H1 (cell line): ENCODE measurements around the gene TBC1D24. TPM values are rescaled to one million over a fixed set of nuclear protein-coding genes. Genes with fewer than 3 reads are reported as not detected.

Experiments
- CTCF ChIA-PET: fragments of 300-600 bp; sonication (Branson Sonifier 250); formaldehyde crosslinking; loops from one replicate; lab custom pipeline; 2021; ENCODE audit not compliant: partially characterized antibody; lab: Charles Lee
- POLR2A ChIA-PET: fragments of 300-600 bp; sonication (Branson Sonifier 250); formaldehyde crosslinking; loops from one replicate; lab custom pipeline; 2021; ENCODE audit warnings: inconsistent platforms; ENCODE audit not compliant: partially characterized antibody; lab: Charles Lee
- DNase-seq, 2 experiments: peaks; one replicate each; pipeline versions ENCODE4 v3.0.0 to v3.0.0-alpha.2; 2010 to 2022; ENCODE audit warnings: low spot score in 2 of 2, low read depth in 1 of 2, mixed read lengths in 1 of 2
- FAIRE-seq: peaks from 2 replicates; lab custom pipeline; 2011; peaks lifted over from hg19 to GRCh38; lab: Jason Lieb, UNC
- H2AFZ ChIP-seq: 2 replicates; pipeline ENCODE4 v1.8.1; 2012; ENCODE audit warnings: low read length, inconsistent platforms
- H2AK5ac ChIP-seq: 2 replicates; pipeline ENCODE4 v1.6.1; 2013; ENCODE audit warnings: low read depth, low read length
- H2BK120ac ChIP-seq: replicated peaks from 2 replicates; pipeline ENCODE3; 2013; ENCODE audit warnings: low read depth, low read length, inconsistent platforms
- H2BK12ac ChIP-seq: 2 replicates; pipeline ENCODE4 v1.6.1; 2013; ENCODE audit warnings: low read depth, low read length
- H2BK15ac ChIP-seq: 2 replicates; pipeline ENCODE4 v1.6.1; 2013; ENCODE audit warnings: low read length
- H2BK20ac ChIP-seq: 2 replicates; pipeline ENCODE4 v1.6.1; 2013; ENCODE audit warnings: low read length
- H2BK5ac ChIP-seq: 2 replicates; pipeline ENCODE4 v1.6.1; 2013; ENCODE audit warnings: low read depth, low read length
- H3K14ac ChIP-seq: 2 replicates; pipeline ENCODE4 v1.6.1; 2013; ENCODE audit warnings: inconsistent platforms; ENCODE audit not compliant: insufficient read length
- H3K18ac ChIP-seq: 2 replicates; pipeline ENCODE4 v1.6.1; 2013; ENCODE audit warnings: low read length; ENCODE audit errors: extremely low read depth
- H3K23ac ChIP-seq: 2 replicates; pipeline ENCODE4 v1.6.1; 2013; ENCODE audit warnings: inconsistent platforms; ENCODE audit not compliant: insufficient read length
- H3K23me2 ChIP-seq: 2 replicates; pipeline ENCODE4 v1.6.1; 2013; ENCODE audit warnings: low read depth, low read length
- H3K27ac ChIP-seq: 2 replicates; pipeline ENCODE4 v1.6.1; 2011; ENCODE audit warnings: low read depth, low read length, inconsistent platforms
- H3K27me3 ChIP-seq, 4 experiments: replicated peaks in 1 of 4; 1 replicate in 1 of 4; 2 replicates in 3 of 4; pipeline versions ENCODE4 v1.6.1 to v1.8.1; 2011 to 2013; ENCODE audit warnings: low read length in 3 of 4, mild to moderate bottlenecking in 3 of 4, inconsistent platforms in 2 of 4, mixed read lengths in 2 of 4, moderate library complexity in 1 of 4; ENCODE audit not compliant: control insufficient read depth in 3 of 4, insufficient read depth in 3 of 4; ENCODE audit errors: extremely low read depth in 1 of 4
- H3K36me3 ChIP-seq, 4 experiments: 2 replicates each; pipeline versions ENCODE4 v1.6.1 to v1.8.1; 2011 to 2013; ENCODE audit warnings: mild to moderate bottlenecking in 4 of 4, low read length in 3 of 4, moderate library complexity in 2 of 4, control low read depth in 1 of 4, inconsistent platforms in 1 of 4; ENCODE audit not compliant: insufficient read depth in 4 of 4, control insufficient read depth in 2 of 4
- H3K4ac ChIP-seq: replicated peaks from 2 replicates; pipeline ENCODE3; 2013; ENCODE audit warnings: low read length, low read depth, mixed read lengths, inconsistent platforms; ENCODE audit not compliant: insufficient read length
- H3K4me1 ChIP-seq, 4 experiments: replicated peaks in 1 of 4; 1 replicate in 1 of 4; 2 replicates in 3 of 4; pipeline versions ENCODE4 v1.6.1 to v1.8.1; 2011 to 2013; ENCODE audit warnings: low read length in 3 of 4, inconsistent platforms in 2 of 4, mixed read lengths in 1 of 4; ENCODE audit not compliant: insufficient read depth in 4 of 4, control insufficient read depth in 3 of 4
- H3K4me2 ChIP-seq, 2 experiments: 2 replicates each; pipeline versions ENCODE4 v1.6.1 to v1.8.1; 2011 to 2013; ENCODE audit warnings: low read depth in 2 of 2, low read length in 2 of 2, control low read depth in 1 of 2, inconsistent platforms in 1 of 2, mild to moderate bottlenecking in 1 of 2; ENCODE audit not compliant: insufficient read depth in 1 of 2
- H3K4me3 ChIP-seq, 4 experiments: fragments of 200-600, 300-600 bp in 1 of 4; sonication (generic), shearing (Covaris generic), sonication (Bioruptor Twin) in 1 of 4; 2 replicates each; pipeline versions ENCODE4 v1.5.1 to v1.8.1; 2011 to 2016; ENCODE audit warnings: low read length in 4 of 4, low read depth in 3 of 4, control low read depth in 2 of 4, inconsistent platforms in 2 of 4, mild to moderate bottlenecking in 2 of 4, mixed read lengths in 1 of 4, moderate library complexity in 1 of 4; ENCODE audit not compliant: insufficient read depth in 2 of 4; ENCODE audit errors: extremely low read depth in 1 of 4
- H3K56ac ChIP-seq: replicated peaks from 2 replicates; pipeline ENCODE3; 2013; ENCODE audit warnings: low read depth, mild to moderate bottlenecking, mixed read lengths, low read length, inconsistent platforms; ENCODE audit not compliant: insufficient read length
- H3K79me1 ChIP-seq: 2 replicates; pipeline ENCODE4 v1.6.1; 2013; ENCODE audit warnings: low read depth, low read length, control low read depth
- H3K79me2 ChIP-seq, 2 experiments: 2 replicates each; pipeline versions ENCODE4 v1.6.1 to v1.8.1; 2012 to 2013; ENCODE audit warnings: low read length in 2 of 2, mild to moderate bottlenecking in 2 of 2, inconsistent platforms in 1 of 2; ENCODE audit not compliant: insufficient read depth in 2 of 2, control insufficient read depth in 1 of 2
- H3K9ac ChIP-seq, 4 experiments: replicated peaks in 1 of 4; 1 replicate in 1 of 4; 2 replicates in 3 of 4; pipeline versions ENCODE4 v1.6.1 to v1.8.1; 2011 to 2013; ENCODE audit warnings: low read depth in 3 of 4, low read length in 3 of 4, control low read depth in 2 of 4, mild to moderate bottlenecking in 2 of 4, moderate library complexity in 2 of 4, inconsistent platforms in 1 of 4; ENCODE audit errors: extremely low read depth in 1 of 4
- H3K9me3 ChIP-seq, 2 experiments: 2 replicates each; pipeline versions ENCODE4 v1.6.1 to v1.8.1; 2012 to 2013; ENCODE audit warnings: mild to moderate bottlenecking in 2 of 2, moderate library complexity in 2 of 2, control low read depth in 1 of 2, inconsistent platforms in 1 of 2, low read depth in 1 of 2, low read length in 1 of 2, mixed read lengths in 1 of 2; ENCODE audit not compliant: insufficient read depth in 2 of 2
- H4K20me1 ChIP-seq, 2 experiments: replicated peaks in 1 of 2; 2 replicates each; pipeline versions ENCODE3 to v1.8.1; 2011 to 2013; ENCODE audit warnings: inconsistent platforms in 2 of 2, low read length in 2 of 2, mild to moderate bottlenecking in 1 of 2; ENCODE audit not compliant: insufficient read depth in 2 of 2, control insufficient read depth in 1 of 2
- H4K5ac ChIP-seq: 2 replicates; pipeline ENCODE4 v1.6.1; 2013; ENCODE audit warnings: low read length, low read depth, mixed read lengths, inconsistent platforms; ENCODE audit not compliant: insufficient read length
- H4K8ac ChIP-seq: 2 replicates; pipeline ENCODE4 v1.8.0; 2013; ENCODE audit warnings: mild to moderate bottlenecking, moderate library complexity, low read length, inconsistent platforms; ENCODE audit not compliant: insufficient read depth; ENCODE audit errors: extremely low read depth
- H4K91ac ChIP-seq: replicated peaks from 2 replicates; pipeline ENCODE3; 2013; ENCODE audit warnings: low read length, mixed read lengths, inconsistent platforms; ENCODE audit not compliant: insufficient read length
- ASH2L ChIP-seq: fragments of 200-600, 300-600 bp; sonication (generic); IDR thresholded peaks from one replicate; pipeline ENCODE4 v1.7.1; 2017; ENCODE audit warnings: low read length
- CEBPB ChIP-seq: IDR thresholded peaks from 2 replicates; pipeline ENCODE4 v1.6.1; 2012; ENCODE audit warnings: low read depth, low read length
- CHD1 ChIP-seq: IDR thresholded peaks from 2 replicates; pipeline ENCODE4 v1.6.1; 2012; ENCODE audit warnings: low read depth, low read length, improper control_type of control experiment
- EP300 ChIP-seq, 2 experiments: IDR thresholded peaks; 1 replicate in 1 of 2; 2 replicates in 1 of 2; pipeline ENCODE4 v1.6.1; 2011 to 2012; ENCODE audit warnings: low read depth in 2 of 2, low read length in 2 of 2, mild to moderate bottlenecking in 2 of 2, borderline replicate concordance in 1 of 2, inconsistent platforms in 1 of 2, moderate library complexity in 1 of 2
- KDM4A ChIP-seq: IDR thresholded peaks from one replicate; pipeline ENCODE4 v1.7.1; 2012; ENCODE audit warnings: low read depth, mild to moderate bottlenecking, moderate library complexity, low read length, inconsistent platforms; ENCODE audit not compliant: severe bottlenecking
- POLR2AphosphoS5 ChIP-seq: IDR thresholded peaks from 2 replicates; pipeline ENCODE4 v1.6.1; 2011; ENCODE audit warnings: low read depth, low read length
- SAP30 ChIP-seq: fragments of 300-600 bp; sonication (generic); IDR thresholded peaks from 2 replicates; pipeline ENCODE4 v1.7.1; 2012; ENCODE audit warnings: low read length, moderate library complexity, mild to moderate bottlenecking, inconsistent platforms; ENCODE audit not compliant: insufficient read depth, insufficient replicate concordance
- SIN3A ChIP-seq, 2 experiments: IDR thresholded peaks in 1 of 2; conservative IDR thresholded peaks in 1 of 2; 2 replicates each; pipeline ENCODE4 v1.6.1; 2011 to 2012; ENCODE audit warnings: low read length in 2 of 2, improper control_type of control experiment in 1 of 2, low read depth in 1 of 2, mild to moderate bottlenecking in 1 of 2
- SIX5 ChIP-seq: IDR thresholded peaks from 2 replicates; pipeline ENCODE4 v1.6.1; 2011; ENCODE audit warnings: mild to moderate bottlenecking, low read depth, low read length
- YY1 ChIP-seq: IDR thresholded peaks from 2 replicates; pipeline ENCODE4 v1.6.1; 2011; ENCODE audit warnings: low read depth, mild to moderate bottlenecking, low read length
- WGBS, 2 experiments: shearing (Covaris generic) in 1 of 2; methylation state at CpG; one replicate each; pipeline versions ENCODE4 v1.1.6 to v1.1.7; 2013 to 2015; ENCODE audit warnings: low lambda C conversion rate in 2 of 2, mixed read lengths in 2 of 2, inconsistent platforms in 1 of 2, low coverage in 1 of 2, missing lambda C conversion rate in 1 of 2; ENCODE audit not compliant: insufficient replicate concordance in 2 of 2, insufficient coverage in 1 of 2, insufficient read length in 1 of 2; ENCODE audit errors: extremely low coverage in 1 of 2, missing lambda C conversion rate in 1 of 2; 5-methylcytosine and 5-hydroxymethylcytosine counted together
- polyA plus RNA-seq, 7 experiments: library from polyadenylated mRNA; depleted of rRNA in 3 of 7; stranded (reverse) in 5 of 7; unstranded in 2 of 7; fragments of >200 nt in 5 of 7; fragments of 200-250 nt in 2 of 7; gene quantifications; 1 replicate in 5 of 7; 2 replicates in 1 of 7; 4 replicates in 1 of 7; pipeline versions ENCODE4 v1.2.1 to v1.2.3, GENCODE V29; 2011 to 2013; ENCODE audit warnings: missing spikeins in 2 of 7, mixed read lengths in 2 of 7
- total RNA-seq: library from RNA; stranded (reverse); fragmentation: NEBNext Ultra II Directional; extraction: Animal tissue kit (Norgen Biotek cat#: 25700); gene quantifications from 2 replicates; pipeline ENCODE4 v1.2.1, GENCODE V29; 2021

TBC1D24 gene
- total and polyA plus RNA-seq, 2 of the 8 experiments (the other 6 are each of a cell fraction or from before 2014, with no cell fraction given): 8.7 to 21.5 TPM

- no peak overlapping the region for H3K14ac ChIP-seq
- no peak overlapping the region for H2AFZ ChIP-seq
- peak overlapping the region; percentile 96; the same call in 1 of the 2 replicates for H2BK12ac ChIP-seq
- no peak overlapping the region for H3K4ac ChIP-seq
- DNase-seq (no peak), FAIRE-seq (no peak)
- H4K20me1 ChIP-seq: peaks cover 16 to 24% of the 10 kb centered on the region in 2 experiments
- H3K79me2 ChIP-seq: peaks cover 26 to 32% of the 10 kb centered on the region in 2 experiments
- no peak overlapping the region for H4K5ac ChIP-seq
- ChIA-PET CTCF (interaction anchor here (0.7 to 3.7 kb wide), 6 partner anchors 9 to 318 kb away, joined by 3 to 24 read pairs (median 4); no protein-coding TSS in a partner anchor), POLR2A (interaction anchor here (0.8 to 5.6 kb wide), 11 partner anchors 8 to 91 kb away, joined by 3 to 44 read pairs (median 4); partner anchors contain the start of genes AMDHD2, CEMP1 and TBC1D24)
- no peak overlapping the region for H4K8ac ChIP-seq
- H3K4me2 ChIP-seq: peak overlapping the region in 1 of 2 experiments; percentile 71; a peak in 2 of 4 replicates
- no peak overlapping the region for H3K56ac ChIP-seq
- H3K9ac ChIP-seq: peak overlapping the region in 1 of 4 experiments; percentile 5; a peak in 1 of 7 replicates
- H2BK20ac ChIP-seq: 0 out of 2 replicates have a peak overlapping the region, but pooled peaks have one; percentile 43
- WGBS, 2 experiments: 89% methylated on average over 17 of the region's 17 CpGs; no CpG with 5 or more reads in 1 of the 2 experiments
- H2AK5ac ChIP-seq: peak overlapping the region; percentile 95; the same call in 1 of the 2 replicates
- peak overlapping the region in 1 of 4 experiments; percentile 99; a peak in 2 of 8 replicates for H3K4me3 ChIP-seq
- peak overlapping the region; percentile 92; the same call in 1 of the 2 replicates for H2BK15ac ChIP-seq
- H3K23ac ChIP-seq: no peak overlapping the region
- peaks cover 0 to 3% (median 0%) of the 10 kb centered on the region in 4 experiments; a peak in 2 of 7 replicates for H3K27me3 ChIP-seq
- peaks cover 8% of the 10 kb centered on the region; the same call in 1 of the 2 replicates for H3K23me2 ChIP-seq
- peak overlapping the region; percentile 63; the same call in 1 of the 2 replicates for H2BK5ac ChIP-seq
- H3K4me1 ChIP-seq: peaks cover 4 to 37% (median 22%) of the 10 kb centered on the region in 4 experiments
- H4K91ac ChIP-seq: peak overlapping the region; percentile 38
- H3K9me3 ChIP-seq: no peaks in the 10 kb centered on the region
- H2BK120ac ChIP-seq: no peak overlapping the region
- H3K36me3 ChIP-seq: no peaks in the 10 kb centered on the region
- peaks cover 12% of the 10 kb centered on the region for H3K79me1 ChIP-seq
- peak overlapping the region; percentile 48 for H3K18ac ChIP-seq
- H3K27ac ChIP-seq: no peak overlapping the region
- TF ChIP-seq YY1 (no peak), CEBPB (no peak), POLR2AphosphoS5 (no peak), SAP30 (no peak), EP300 (IDR thresholded peaks at IDR 0.05; ENCODE audit: borderline replicate concordance in 1 of 2, low read depth in 2 of 2, low read length in 2 of 2) (no peak), KDM4A (no peak), ASH2L (no peak), CHD1 (no peak), SIN3A (conservative IDR thresholded peaks at IDR 0.05 in 1 of 2, IDR thresholded peaks at IDR 0.05 in 1 of 2; ENCODE audit: low read depth in 1 of 2, low read length in 2 of 2) (no peak), SIX5 (no peak)
Observed at GRCh38 chr16:2511996-2512734, 37.2 kb downstream of the TBC1D24 start.
